GM12801 (cell line): ENCODE data around the gene CCNYL1.

Source experiments
- CTCF ChIP-seq: IDR thresholded peaks from one replicate; pipeline ENCODE4 v1.5.1; 2011; ENCODE audit warnings: control low read depth; ENCODE audit not compliant: insufficient read length; ENCODE audit errors: extremely low read depth

The CCNYL1 gene

GRCh38 chr2:207801259-207801658, 89.8 kb downstream of the CCNYL1 start:
- no peak for TF ChIP-seq CTCF

- no peak for TF ChIP-seq CTCF
These were observed 91.2 kb downstream of the CCNYL1 start for GRCh38 chr2:207802650-207803049.
